Stimulated activated CD4-positive, alpha-beta T cell treated with anti-CD3 and anti-CD28 coated beads, TNF-alpha, amount 100 ng/mL, for 4 hours (primary cell): ENCODE measurements around the gene SMC6.

Experiments used
- DNase-seq, 3 experiments: peaks; one replicate each; pipeline ENCODE4 v3.0.0-alpha.2; 2020; ENCODE audit warnings: low read depth in 3 of 3

SMC6 gene, protein sequence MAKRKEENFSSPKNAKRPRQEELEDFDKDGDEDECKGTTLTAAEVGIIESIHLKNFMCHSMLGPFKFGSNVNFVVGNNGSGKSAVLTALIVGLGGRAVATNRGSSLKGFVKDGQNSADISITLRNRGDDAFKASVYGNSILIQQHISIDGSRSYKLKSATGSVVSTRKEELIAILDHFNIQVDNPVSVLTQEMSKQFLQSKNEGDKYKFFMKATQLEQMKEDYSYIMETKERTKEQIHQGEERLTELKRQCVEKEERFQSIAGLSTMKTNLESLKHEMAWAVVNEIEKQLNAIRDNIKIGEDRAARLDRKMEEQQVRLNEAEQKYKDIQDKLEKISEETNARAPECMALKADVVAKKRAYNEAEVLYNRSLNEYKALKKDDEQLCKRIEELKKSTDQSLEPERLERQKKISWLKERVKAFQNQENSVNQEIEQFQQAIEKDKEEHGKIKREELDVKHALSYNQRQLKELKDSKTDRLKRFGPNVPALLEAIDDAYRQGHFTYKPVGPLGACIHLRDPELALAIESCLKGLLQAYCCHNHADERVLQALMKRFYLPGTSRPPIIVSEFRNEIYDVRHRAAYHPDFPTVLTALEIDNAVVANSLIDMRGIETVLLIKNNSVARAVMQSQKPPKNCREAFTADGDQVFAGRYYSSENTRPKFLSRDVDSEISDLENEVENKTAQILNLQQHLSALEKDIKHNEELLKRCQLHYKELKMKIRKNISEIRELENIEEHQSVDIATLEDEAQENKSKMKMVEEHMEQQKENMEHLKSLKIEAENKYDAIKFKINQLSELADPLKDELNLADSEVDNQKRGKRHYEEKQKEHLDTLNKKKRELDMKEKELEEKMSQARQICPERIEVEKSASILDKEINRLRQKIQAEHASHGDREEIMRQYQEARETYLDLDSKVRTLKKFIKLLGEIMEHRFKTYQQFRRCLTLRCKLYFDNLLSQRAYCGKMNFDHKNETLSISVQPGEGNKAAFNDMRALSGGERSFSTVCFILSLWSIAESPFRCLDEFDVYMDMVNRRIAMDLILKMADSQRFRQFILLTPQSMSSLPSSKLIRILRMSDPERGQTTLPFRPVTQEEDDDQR

DNA sequence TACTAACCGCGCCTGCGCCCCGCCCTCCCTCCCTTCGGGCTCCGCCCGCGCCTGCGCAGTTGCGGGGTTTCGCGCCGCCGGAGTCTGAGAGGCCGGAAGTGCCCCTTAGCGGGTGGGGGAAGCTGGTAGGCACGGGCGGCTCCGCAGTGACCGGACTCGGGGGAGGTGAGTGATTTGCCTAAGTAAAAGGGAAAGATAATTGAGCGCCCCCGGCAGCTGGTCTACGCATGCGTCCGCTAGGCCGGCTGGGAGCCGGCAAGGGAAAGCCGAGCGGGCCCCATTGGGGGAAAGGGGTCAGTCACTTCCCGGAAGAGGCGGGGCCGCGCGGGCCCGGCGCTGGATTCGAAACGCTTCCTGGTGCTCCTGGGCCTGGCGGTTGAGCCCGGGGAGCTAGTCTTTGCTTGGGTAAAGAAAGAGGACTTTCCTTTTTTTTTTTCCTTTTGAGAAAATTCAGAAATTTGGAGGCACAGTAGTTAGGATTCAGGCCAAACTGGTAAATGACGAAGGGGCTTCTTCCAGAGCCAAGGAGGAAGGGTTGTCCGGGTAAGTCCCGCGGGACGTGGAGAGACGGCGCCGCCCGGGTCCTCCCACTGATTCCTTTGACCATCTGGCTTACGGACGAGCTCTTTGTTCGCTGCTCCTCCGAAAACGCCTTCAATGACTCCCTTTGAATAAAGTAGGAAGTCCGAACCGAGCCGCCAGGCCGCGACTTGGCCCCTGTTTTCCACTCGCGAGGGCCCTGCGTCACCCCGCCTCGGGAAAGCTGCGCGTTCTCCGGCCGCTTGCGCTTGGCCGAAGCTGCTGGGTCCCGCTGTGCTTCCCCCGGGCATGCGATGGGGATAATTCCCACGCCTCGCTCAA lies at the start of gene SMC6, which contains the start of gene GEN1:
TSS of gene SMC6 (minus strand) at position 8 of the 861 bp plus-strand sequence. CDS start 7,864 bp downstream, outside the sequence.
TSS of gene GEN1 (plus strand) at position 336 of the 861 bp plus-strand sequence. CDS start 5,806 bp downstream, outside the sequence.
- DNase-seq, result peak; percentile 84 to 91 (median 86)

DNA sequence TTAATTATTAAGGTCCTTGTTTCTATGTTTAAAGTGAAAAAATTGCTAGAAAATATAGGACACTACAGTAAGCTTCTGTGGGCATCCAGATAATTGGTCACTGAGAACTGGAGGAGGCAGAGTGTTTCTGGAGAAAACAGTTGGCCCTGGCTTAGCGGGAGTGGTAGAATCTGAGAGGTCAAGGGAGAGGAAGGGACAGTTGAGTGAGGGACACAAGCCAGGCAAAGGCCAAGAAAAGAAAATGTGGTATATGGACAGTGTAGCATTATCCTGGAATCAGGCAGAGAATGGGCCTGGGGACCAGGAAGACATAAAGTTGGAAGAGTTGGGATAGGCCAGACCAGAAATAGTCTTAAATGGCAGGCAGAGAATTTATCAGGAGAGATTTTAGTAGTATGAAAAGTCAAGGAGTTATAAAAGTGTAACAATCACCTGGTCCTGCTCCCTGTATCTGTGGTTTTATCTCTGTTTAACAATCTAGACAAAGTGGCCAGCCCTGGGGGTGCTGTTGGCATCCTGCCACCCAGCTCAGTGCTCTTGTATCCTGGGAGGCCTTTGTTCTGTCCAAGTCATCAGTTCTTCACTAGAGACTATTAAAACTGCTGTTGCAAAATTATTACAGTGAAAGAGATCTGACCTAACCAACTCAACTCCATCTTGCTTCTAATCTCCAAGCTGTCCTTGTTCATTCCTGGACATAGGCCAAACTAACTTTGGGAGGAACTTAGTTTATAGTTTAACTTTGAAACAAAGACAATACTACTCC lies 47.3 kb upstream of the SMC6 start:
- no peak for DNase-seq

DNA sequence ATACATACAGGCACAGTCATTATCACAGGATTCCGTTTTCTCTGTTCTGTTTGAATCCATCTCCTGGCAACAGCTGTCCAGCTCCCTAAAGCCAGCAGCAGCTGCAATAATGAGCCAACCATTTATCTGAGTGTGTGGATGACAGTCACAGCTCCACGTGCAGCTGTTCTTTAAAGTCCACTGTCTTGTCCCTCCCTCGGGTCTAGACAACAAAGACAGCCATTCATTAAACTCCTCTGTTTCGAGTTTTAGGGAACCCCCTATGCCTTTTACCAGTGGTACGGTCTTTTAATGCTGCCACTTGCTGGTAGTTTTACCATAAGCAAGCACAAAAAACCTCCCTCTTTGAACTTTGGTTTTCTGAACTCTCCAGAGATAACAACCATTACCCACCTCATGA lies 46.6 kb upstream of the SMC6 start:
- DNase-seq, result no peak

DNA sequence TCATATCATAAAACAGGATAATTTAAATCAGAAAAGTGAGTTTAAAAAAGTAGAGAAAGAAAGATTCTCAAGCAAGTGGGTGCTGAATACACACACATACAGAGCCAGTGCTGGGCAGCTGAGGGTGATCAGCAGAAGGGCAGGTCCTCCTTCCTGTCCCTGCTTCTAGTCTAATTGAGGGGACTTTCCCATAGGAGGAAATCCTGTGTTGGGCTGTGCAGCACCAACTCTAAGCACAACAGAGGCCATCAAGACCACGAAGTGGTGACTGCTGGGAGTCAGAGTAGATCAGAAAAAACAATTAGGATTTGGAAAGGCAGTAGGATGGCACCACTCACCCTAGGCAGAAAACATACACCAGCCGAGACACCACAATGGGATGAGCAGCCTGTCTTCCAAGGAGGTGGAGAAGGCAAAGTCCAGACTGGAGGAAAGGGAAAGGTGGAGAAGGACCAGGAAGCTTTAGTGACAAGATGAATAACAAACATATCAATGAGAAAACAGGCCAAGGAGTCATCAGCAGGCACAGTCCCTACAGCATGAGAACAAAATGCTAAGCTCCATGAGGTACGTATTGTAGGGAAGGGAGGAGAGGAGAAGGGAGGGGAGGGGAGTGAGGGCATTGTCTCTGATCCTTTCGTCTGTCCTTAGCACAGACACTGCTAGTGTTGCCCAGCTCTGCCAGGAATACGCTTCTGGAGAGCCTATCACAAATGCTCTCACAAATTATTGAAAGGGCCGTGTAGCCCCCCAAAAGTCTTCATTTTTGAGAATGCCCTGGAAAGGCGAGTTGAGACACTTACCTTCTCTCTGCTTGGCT lies 45.9 kb upstream of the SMC6 start:
- DNase-seq, result no peak

DNA sequence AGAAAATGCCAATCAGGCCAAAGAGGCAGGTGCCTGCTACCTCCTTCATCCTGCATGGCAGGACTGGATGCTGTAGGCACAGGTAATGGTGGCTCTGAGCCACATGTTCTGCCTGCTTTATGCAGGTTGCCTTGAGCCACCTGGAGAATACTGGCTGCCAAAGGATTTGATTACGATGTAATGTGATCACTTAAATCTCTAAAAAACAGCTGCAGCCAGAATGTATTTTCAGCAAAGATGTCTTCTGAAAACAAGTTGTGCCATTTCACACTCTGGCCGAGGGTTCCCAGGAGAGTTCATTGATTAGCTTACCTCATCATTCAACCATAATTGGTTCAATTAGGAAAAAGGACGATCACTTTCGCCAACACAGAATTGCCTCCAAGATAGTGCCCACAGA lies 44.7 kb upstream of the SMC6 start:
- no peak for DNase-seq

DNA sequence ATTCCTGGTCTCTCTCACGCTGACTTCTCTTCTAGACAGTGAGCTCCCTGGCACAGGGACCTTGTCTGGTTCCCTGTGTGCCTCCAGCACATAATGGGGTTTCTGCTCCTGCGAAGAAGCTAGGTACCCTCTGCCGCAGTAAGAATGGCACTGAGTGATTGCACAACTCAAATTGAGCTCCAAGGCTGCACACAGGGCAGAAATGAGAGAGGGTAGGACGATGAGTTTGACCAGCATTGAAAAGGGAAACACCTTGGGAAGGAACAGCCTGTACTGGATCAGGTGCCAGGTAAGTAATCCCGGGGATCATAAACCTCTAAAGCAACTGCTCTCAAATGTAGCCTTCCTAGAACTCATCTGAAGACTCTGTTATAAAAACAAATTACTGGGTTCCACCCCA lies 41.7 kb upstream of the SMC6 start:
- no peak for DNase-seq

DNA sequence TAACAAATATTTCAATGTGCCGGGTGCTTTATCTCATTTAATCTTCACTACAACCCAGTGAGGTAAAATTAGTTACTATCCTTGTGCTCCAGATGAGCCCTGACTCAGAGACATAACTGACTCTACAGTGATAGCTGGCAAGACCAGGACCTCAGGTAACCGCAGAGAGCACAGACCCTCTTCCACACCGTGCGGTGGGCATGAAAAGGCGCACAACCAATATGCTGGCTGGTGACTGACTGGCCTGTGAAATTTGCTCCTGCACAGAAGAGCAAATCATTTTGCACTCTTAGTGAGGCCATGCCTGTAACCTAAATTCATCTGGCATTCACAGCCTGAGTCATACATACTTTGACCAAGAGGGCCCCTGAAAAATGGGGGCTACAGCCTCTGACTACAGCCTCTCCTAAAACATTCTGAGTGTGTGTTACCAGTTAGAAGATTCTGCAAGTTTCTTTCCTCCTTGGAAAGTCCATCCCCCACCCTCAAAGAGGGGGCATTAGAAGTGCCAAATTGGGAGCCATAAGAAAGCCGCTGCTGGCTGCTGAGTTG lies 40.3 kb upstream of the SMC6 start:
- no peak for DNase-seq

DNA sequence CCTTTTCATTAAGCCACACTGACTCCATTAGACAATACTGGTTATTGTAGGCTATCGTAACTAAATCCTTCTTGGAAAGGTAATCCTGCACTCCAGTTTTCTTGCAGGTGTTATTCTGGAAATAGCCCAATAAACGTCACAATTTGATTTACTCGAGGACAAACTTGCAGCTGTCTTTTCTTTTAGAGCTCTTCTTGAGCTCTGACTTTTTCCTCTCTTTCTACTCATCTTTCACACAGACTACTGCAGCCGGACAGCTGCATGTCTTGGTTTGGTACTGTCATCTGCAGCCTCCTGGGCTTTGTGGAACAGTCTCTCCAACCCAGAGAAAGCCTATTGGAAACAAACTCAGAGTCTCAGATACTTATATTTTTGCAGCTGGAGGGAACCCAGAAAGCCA lies 39.7 kb upstream of the SMC6 start:
- no peak for DNase-seq

DNA sequence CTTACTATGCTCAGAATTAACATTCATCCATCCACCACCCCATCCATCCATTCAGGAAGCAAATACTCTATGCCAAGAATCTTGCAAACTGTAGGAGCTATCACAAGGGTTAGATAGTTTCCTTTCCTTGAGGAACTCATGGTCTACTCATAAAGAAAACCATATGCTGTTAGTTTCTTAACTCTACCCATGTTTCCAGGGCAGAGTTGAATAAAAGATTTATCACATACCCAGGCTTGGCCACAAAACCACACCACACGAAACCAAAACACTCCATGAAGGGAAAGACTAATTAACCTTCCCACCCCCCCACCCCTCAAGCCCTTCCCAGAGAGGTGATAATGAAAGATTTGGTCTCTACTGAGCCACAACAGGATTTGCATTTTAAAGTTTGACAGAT lies 38.9 kb upstream of the SMC6 start:
- DNase-seq, result no peak

DNA sequence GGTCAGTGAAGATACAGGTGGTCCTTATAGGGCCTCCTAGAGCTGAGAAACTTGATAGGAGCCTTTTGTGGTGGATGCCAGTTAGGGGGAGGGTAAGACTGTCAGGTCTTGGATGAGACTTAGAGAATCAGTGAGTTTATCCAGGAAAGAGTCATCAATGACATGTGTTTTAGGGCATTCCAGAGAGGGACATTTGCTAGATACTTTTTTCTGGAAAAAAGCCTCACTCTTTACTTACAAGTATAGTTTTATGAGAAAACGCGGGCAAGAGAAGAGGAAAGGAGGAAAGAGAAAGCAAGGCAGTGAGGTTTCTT lies 38.2 kb upstream of the SMC6 start:
- no peak for DNase-seq

DNA sequence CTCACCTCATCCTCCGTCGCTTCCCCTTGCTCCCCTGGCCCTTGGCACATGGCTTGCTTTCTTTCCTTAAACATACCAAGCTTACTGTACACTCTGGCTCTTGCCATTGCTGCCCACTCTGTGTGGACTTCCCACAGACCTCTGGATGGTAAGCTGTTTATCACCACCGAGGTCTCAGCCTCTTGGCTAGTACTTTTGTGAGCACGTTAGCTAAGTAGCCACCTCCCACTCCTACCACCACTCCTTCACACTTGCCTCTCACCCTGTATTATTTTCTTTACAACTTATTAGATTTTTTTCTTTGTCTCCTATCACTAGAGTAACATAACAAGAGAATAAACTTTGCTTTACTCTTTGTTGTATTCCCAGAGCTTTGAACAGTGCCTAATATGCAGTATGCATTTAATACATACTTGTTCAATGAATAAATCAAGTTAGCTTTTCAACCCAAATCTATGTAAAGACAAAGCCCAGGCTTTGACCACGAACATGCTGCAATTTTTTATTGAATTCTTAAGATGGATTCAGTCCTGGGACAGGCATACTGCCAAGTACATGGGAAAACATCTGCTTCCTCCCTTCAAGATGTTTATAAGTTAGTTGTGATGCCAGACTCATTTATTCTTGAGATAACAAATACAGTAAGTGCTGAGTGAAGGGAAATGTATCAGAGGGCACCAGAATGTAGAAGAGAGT lies 37.7 kb upstream of the SMC6 start:
- no peak for DNase-seq

DNA sequence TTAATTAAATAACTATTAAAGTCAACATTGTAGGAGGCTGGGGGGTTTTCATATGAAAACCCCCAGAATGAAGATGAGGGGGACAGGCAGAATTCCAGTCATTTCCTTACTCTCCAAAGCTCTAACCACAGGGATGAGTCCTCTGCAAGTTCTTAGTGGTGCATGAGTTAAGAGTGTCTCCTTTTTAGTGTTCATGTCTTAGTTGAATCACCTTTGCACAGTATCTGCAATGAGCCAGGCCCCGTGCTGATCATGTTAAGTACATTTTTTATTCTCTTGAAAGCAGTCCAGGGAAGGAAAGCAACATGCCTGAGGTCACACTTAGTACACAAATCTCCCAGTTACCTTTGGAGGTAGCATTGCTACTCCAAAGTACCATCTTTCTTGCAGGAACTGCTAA lies 36.9 kb upstream of the SMC6 start:
- no peak for DNase-seq

DNA sequence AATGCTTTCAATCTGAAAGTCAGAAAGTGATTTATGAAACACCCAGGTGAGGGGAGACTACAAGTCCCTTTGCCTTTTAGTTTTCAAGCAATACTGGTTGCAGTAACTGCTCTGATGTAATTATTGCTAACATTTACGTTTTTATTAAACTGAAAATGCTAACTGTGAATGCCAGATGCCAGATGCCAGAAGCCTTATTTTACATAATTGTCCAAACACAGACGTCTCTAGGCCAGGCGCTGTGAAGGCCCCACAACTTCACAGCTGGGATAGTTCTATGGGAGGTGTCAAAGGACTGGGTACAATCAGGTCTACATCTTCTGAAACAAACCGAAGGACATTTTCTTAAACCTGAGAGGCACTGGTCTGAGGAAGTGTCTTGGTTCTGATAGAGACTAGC lies 35.2 kb upstream of the SMC6 start:
- DNase-seq, result no peak

DNA sequence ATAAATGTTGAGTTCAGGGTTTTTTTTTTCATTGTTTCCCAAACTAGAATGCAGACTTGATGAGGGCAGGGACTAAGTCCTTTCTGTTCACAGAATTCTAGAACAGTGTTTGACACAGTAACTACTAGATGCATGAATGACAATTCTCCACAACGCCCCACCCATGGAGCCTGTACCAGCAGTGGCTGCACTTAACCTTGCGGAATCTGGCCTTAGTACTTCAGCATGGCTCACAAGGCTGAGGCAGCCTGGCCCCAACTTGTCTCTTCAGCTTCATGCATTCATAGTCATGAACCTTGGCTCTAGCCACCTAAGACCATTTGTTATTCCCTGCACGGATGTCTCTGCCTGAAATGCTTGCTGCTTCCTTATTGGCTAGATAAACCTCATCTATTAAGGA lies 33.1 kb upstream of the SMC6 start:
- DNase-seq, result no peak

DNA sequence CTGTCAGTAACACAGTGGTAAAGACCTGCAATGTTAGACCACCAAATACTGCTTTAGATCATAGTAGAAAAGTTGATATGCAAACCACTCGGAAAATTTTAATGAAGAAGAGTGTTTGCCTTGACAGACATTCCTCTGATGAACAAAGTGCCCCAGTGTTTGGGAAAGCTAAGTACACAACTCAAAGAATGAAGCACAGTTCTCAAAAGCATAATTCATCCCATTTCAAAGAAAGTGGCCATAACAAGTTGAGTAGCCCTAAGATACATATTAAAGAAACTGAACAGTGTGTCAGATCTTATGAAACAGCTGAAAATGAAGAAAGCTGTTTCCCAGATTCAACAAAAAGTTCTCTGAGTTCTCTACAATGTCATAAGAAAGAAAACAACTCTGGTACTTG lies 27.9 kb upstream of the SMC6 start:
- DNase-seq, result no peak

DNA sequence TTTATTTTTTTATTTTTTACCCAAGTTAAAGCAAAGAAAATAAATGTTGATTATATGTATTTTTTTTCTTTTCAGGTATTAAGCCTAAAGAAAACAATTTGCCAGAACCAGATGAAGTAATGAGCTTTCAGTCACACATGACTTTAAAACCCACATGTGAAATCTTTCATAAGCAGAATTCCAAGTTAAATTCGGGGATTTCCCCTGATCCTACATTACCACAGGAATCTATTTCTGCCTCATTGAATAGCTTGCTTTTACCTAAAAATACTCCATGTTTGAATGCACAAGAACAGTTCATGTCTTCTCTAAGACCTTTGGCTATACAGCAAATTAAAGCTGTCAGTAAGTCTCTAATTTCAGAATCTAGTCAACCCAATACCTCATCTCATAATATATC lies 26.9 kb upstream of the SMC6 start:
- DNase-seq, result no peak

DNA sequence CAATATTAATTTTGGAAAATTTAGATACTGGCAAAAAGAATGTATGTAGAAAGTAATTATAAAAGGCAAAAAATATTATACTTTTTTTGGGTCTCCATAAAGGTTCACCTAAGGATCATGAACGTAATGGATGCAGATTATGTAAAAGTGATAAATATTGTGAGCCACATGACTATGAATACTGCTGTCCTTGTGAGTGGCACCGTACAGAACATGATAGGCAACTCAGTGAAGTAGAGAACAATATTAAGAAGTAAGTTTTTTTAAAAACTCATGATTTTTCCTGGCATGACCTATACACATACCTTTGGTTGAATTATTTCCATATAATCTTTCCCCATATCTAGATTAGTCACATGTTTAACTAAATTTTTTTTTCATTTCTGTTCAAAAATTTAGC lies 18.9 kb upstream of the SMC6 start:
- no peak for DNase-seq

DNA sequence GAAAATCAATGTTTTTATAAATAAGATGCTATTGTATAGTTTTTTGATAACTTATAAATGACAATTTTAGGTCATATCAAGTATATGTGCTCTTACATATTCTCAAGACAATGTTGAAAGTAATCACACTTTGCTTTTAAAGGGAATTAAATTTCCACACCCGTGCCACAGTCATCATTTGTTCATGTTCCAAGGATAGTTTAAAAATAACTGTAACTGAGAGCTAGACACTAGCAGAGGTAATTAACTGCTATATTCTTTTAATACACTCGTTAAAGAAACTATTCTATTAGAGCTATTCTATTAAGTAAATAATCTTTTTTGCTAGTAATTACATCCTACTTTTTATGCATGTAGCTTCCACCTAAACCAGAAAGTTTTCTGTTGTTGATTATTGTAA lies 18.3 kb upstream of the SMC6 start:
- DNase-seq, result no peak

DNA sequence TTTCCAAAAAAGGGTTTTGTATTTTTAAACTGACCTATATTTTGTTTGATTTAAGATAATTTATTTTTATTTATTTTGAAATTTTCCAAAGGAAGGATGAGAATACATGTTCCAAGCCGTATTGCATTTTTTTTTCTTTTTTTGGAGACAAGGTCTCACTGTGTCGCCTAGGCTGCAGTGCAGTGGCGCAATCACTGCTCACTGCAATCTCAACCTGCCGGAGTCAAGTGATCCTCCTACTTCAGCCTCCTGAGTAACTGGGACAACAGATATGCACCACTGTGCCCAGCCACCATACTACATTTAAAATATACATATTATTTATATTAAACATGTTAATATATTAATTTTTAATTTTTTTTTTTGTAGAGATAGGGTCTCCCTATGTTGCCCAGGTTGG lies 15.3 kb upstream of the SMC6 start:
- DNase-seq, result no peak
